Endothelial cell of umbilical vein (primary cell): Measurements from ENCODE around the gene METRN. TPM values are rescaled to one million over a fixed set of nuclear protein-coding genes. Genes with fewer than 3 reads are reported as not detected.
A peak's percentile ranks its signal among the peaks of the same experiment; 100 is the strongest.

ENCODE experiments used
- BruUV-seq: library from RNA; stranded (reverse); fragments of 400-500 nt; replicated peaks from 2 replicates; lab custom pipeline; 2021; lab: Mats Ljungman, UMichigan
- CTCF ChIA-PET: fragments of 300-600, 350-600 bp; sonication (Branson Sonifier 250); formaldehyde crosslinking; loops from one replicate; lab custom pipeline; 2021; ENCODE audit warnings: antibody characterized with exemption, inconsistent platforms; lab: Charles Lee
- POLR2A ChIA-PET: fragments of 300-600, 350-600 bp; sonication (Branson Sonifier 250); formaldehyde crosslinking; loops from one replicate; lab custom pipeline; 2021; ENCODE audit warnings: antibody characterized with exemption, inconsistent platforms; lab: Charles Lee
- DNase-seq: peaks from one replicate; pipeline ENCODE4 v3.0.0-alpha.2; 2011; ENCODE audit warnings: low read depth, low spot score
- FAIRE-seq: peaks from 2 replicates; lab custom pipeline; 2011; peaks lifted over from hg19 to GRCh38; lab: Jason Lieb, UNC
- H2AFZ ChIP-seq: 2 replicates; pipeline ENCODE4 v1.6.0; 2012; ENCODE audit warnings: low read depth, low read length, control low read depth, inconsistent platforms
- H3K27ac ChIP-seq: 2 replicates; pipeline ENCODE4 v1.5.1; 2011; ENCODE audit warnings: low read depth, mild to moderate bottlenecking, control low read depth, low read length, moderate library complexity; ENCODE audit not compliant: insufficient read depth
- H3K27me3 ChIP-seq, 2 experiments: 2 replicates each; pipeline versions ENCODE4 v1.6.0 to v1.6.1; 2011; ENCODE audit warnings: low read length in 2 of 2, mixed read lengths in 1 of 2; ENCODE audit not compliant: control insufficient read depth in 2 of 2, insufficient read depth in 2 of 2
- H3K36me3 ChIP-seq, 2 experiments: 2 replicates in 1 of 2; 3 replicates in 1 of 2; pipeline ENCODE4 v1.5.1; 2011; ENCODE audit warnings: low read length in 2 of 2, mild to moderate bottlenecking in 1 of 2, moderate library complexity in 1 of 2; ENCODE audit not compliant: control insufficient read depth in 2 of 2, insufficient read depth in 2 of 2; ENCODE audit errors: extremely low read depth in 1 of 2
- H3K4me1 ChIP-seq: 3 replicates; pipeline ENCODE4 v1.5.1; 2011; ENCODE audit warnings: mild to moderate bottlenecking, low read length; ENCODE audit not compliant: control insufficient read depth, insufficient read depth; ENCODE audit errors: extremely low read depth
- H3K4me2 ChIP-seq: 2 replicates; pipeline ENCODE4 v1.6.1; 2011; ENCODE audit warnings: low read length, control low read depth, mixed read lengths; ENCODE audit not compliant: insufficient read depth
- H3K4me3 ChIP-seq, 3 experiments: fragments of 200-600 bp in 1 of 3; sonication (generic), shearing (Covaris generic) in 1 of 3; replicated peaks in 1 of 3; 2 replicates each; pipeline ENCODE4 v1.5.1; 2011 to 2016; ENCODE audit warnings: control low read depth in 3 of 3, low read length in 3 of 3, mild to moderate bottlenecking in 2 of 3, inconsistent platforms in 1 of 3, low read depth in 1 of 3, moderate library complexity in 1 of 3; ENCODE audit not compliant: insufficient read depth in 1 of 3
- H3K79me2 ChIP-seq: 2 replicates; pipeline ENCODE4 v1.6.0; 2012; ENCODE audit warnings: low read length, inconsistent platforms; ENCODE audit not compliant: control insufficient read depth, insufficient read depth
- H3K9ac ChIP-seq: replicated peaks from 2 replicates; pipeline ENCODE3; 2011; ENCODE audit warnings: low read length, control low read depth; ENCODE audit not compliant: insufficient read depth; ENCODE audit errors: extremely low read depth
- H3K9me1 ChIP-seq: replicated peaks from 3 replicates; pipeline ENCODE4 v1.6.0; 2011; ENCODE audit warnings: mild to moderate bottlenecking, low read length; ENCODE audit not compliant: control insufficient read depth, insufficient read depth; ENCODE audit errors: extremely low read depth
- H3K9me3 ChIP-seq: replicated peaks from 2 replicates; pipeline ENCODE4 v1.5.1; 2012; ENCODE audit warnings: low read length, inconsistent platforms; ENCODE audit not compliant: control insufficient read depth, insufficient read depth
- H4K20me1 ChIP-seq: replicated peaks from 2 replicates; pipeline ENCODE3; 2011; ENCODE audit warnings: mild to moderate bottlenecking, low read length; ENCODE audit not compliant: control insufficient read depth, insufficient read depth; ENCODE audit errors: extremely low read depth
- CTCF ChIP-seq, 2 donors: IDR thresholded peaks; 1 replicate in 1 of 2; 2 replicates in 1 of 2; pipeline ENCODE4 v1.5.1; 2011; ENCODE audit warnings: low read length in 2 of 2, mild to moderate bottlenecking in 2 of 2, moderate library complexity in 2 of 2, control low read depth in 1 of 2, inconsistent platforms in 1 of 2, low read depth in 1 of 2; ENCODE audit not compliant: insufficient read depth in 1 of 2; ENCODE audit errors: extremely low read depth in 1 of 2
- EZH2 ChIP-seq: IDR thresholded peaks from 2 replicates; pipeline ENCODE4 v1.6.1; 2012; ENCODE audit warnings: borderline replicate concordance, low read depth, mild to moderate bottlenecking, moderate library complexity, low read length, inconsistent platforms; ENCODE audit not compliant: severe bottlenecking
- FOS ChIP-seq: IDR thresholded peaks from 2 replicates; pipeline ENCODE4 v1.6.1; 2011; ENCODE audit warnings: mild to moderate bottlenecking, low read length, moderate library complexity, borderline replicate concordance; ENCODE audit not compliant: insufficient read depth
- GATA2 ChIP-seq: IDR thresholded peaks from 2 replicates; pipeline ENCODE4 v1.7.0; 2011; ENCODE audit warnings: low read depth, mild to moderate bottlenecking, moderate library complexity, mixed read lengths, low read length; ENCODE audit not compliant: insufficient read length, insufficient read depth
- JUN ChIP-seq: IDR thresholded peaks from 2 replicates; pipeline ENCODE4 v1.6.1; 2011; ENCODE audit warnings: borderline replicate concordance, low read depth; ENCODE audit not compliant: insufficient read length, insufficient read depth
- MYC ChIP-seq: IDR thresholded peaks from one replicate; pipeline ENCODE4 v1.6.1; 2011; ENCODE audit warnings: mild to moderate bottlenecking, low read depth, low read length
- POLR2A ChIP-seq: IDR thresholded peaks from 2 replicates; pipeline ENCODE4 v1.6.1; 2012; ENCODE audit warnings: low read depth, mild to moderate bottlenecking, control low read depth, low read length
- POLR2AphosphoS5 ChIP-seq: IDR thresholded peaks from 2 replicates; pipeline ENCODE4 v1.6.1; 2012; ENCODE audit warnings: low read depth, mild to moderate bottlenecking, control low read depth, low read length, moderate library complexity; ENCODE audit not compliant: insufficient read depth
- dilution Hi-C: fragments of 300-500 bp; cut with MboI; formaldehyde crosslinking; loops from one replicate; pipeline ENCODE4 v1.15.0; 2019; ENCODE audit warnings: low sequenced_read_pairs; ENCODE audit not compliant: extremely low pct_ligation_motif_present
- intact Hi-C: fragments of 100-400 bp; cut with micrococcal nuclease; formaldehyde crosslinking; loops from one replicate; pipeline ENCODE4 v1.10.0; 2022
- polyA plus RNA-seq, 4 experiments: library from polyadenylated mRNA; depleted of rRNA in 3 of 4; stranded (reverse) in 3 of 4; unstranded in 1 of 4; fragments of >200 nt; gene quantifications; 2 replicates each; pipeline versions ENCODE4 v1.2.1 to v1.2.3, GENCODE V29; 2011 to 2012; ENCODE audit warnings: missing spikeins in 1 of 4
- total RNA-seq: library from RNA; stranded (reverse); gene quantifications from 2 replicates; pipeline ENCODE4 v1.2.3, GENCODE V29; 2021
- TF ChIP-seq, protein P1 (sequence below): IDR thresholded peaks from 2 replicates; pipeline ENCODE4 v1.6.1; 2011; ENCODE audit not compliant: insufficient read depth, insufficient read length

METRN gene
- total and polyA plus RNA-seq, 2 donors (not counting 3 experiments of a cell fraction or from before 2014, with no cell fraction given), result 10.0 to 16.1 TPM

DNA sequence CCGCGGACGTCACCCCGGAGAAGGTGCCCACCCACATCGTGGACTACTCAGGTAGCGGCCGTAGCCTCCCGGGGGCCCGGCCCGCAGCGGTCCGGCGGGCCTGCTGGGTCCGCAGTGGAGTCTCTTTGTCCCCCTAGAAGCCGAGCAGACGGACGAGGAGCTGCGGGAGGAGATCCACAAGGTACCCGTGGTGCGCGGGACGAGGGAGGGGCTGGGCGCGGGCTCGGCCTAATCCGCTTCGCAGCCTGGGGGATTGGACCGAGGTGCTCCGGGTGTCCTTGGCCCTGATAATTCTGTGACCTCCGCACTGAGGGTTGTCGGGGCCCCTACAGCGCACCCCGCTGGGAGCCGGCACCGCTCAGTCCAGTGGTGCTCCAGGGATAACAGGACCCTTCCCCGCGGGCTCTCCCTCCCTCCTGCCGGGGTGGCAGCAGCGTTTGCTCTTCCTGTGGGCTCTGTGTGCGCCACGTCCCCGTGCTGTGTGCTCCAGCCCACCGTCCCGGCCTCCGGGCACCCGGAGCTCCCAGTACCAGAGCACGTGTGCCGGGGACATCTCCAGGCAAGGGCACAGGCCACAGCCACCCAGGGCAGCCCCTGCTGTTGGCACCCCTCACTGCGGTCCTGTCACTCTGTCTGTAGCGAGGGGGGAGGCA lies 46.3 kb upstream of the METRN start:
- Histone ChIP-seq H3K4me2 (peak overlapping the region; percentile 59), H3K36me3 (peaks cover 5 to 35% of the 10 kb centered on the region in 2 experiments), H3K4me1 (no peaks in the 10 kb centered on the region), H3K9me3 (no peaks in the 10 kb centered on the region), H4K20me1 (no peaks in the 10 kb centered on the region), H3K9ac (peak overlapping the region; percentile 81), H3K4me3 (peak overlapping the region; percentile 65 to 80 (median 79)), H2AFZ (no peak overlapping the region), H3K27ac (peak overlapping the region; percentile 48), H3K9me1 (no peaks in the 10 kb centered on the region), H3K79me2 (peaks cover 18% of the 10 kb centered on the region), H3K27me3 (no peaks in the 10 kb centered on the region)
- dilution Hi-C loops (no loop called here), intact Hi-C loops (loop anchor here (1.0 kb wide), 2 partner anchors 11 to 79 kb away; no protein-coding TSS in a partner anchor)
- CTCF ChIA-PET, result interaction anchor here (0.6 to 1.8 kb wide), 4 partner anchors 8 to 22 kb away, joined by 3 to 6 read pairs (median 4); partner anchors contain the start of genes STUB1 and WDR24
- no TSS peak for BruUV-seq
- FAIRE-seq (no peak), DNase-seq (peak; percentile 23)
- POLR2A ChIA-PET, result no interaction called here
- TF ChIP-seq GATA2 (no peak), CTCF (IDR thresholded peaks at IDR 0.05; ENCODE audit: extremely low read depth in 1 of 2, insufficient read depth in 1 of 2, low read depth in 1 of 2, low read length in 2 of 2) (no peak), POLR2A (no peak), MYC (no peak), FOS (no peak), POLR2AphosphoS5 (no peak), JUN (no peak), EZH2 (no peak)
- TF ChIP-seq, protein P1, sequence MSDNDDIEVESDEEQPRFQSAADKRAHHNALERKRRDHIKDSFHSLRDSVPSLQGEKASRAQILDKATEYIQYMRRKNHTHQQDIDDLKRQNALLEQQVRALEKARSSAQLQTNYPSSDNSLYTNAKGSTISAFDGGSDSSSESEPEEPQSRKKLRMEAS, result no peak
